GM20431 (cell line): ENCODE data around the gene RLBP1.

Source experiments
- in situ Hi-C: fragments of 300-500 bp; cut with MseI, MboI; formaldehyde crosslinking; loops from one replicate; pipeline ENCODE4 v1.15.0; 2020; ENCODE audit warnings: low sequenced_read_pairs; ENCODE audit not compliant: unreplicated experiment

Gene RLBP1

GRCh38 chr15:89184886-89185526, 36.4 kb downstream of the RLBP1 start:
- in situ Hi-C loops, result loop anchor here (25.0 kb wide), 1 partner anchor 298 kb away; the partner anchor contains the start of gene HAPLN3

DNA sequence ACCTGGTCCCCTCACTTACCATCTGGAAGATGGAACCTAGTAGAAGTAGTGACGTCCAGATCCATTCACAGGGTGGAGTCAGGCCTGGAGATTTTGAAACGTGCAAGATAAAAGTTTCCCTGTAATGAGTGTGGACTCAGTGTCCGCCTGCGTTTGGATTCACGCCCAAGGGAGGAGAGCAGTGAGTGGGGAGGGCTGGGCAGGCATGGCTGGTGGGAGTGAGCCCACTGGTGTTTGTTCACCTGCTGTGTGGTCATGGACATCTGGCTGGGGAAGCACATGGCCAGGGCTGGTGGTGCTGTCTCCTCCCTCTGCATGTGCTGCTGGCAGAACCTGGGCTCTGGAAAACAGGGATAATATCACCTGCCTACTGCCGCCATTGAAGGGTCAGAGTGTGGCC, 37.0 kb downstream of the RLBP1 start:
- in situ Hi-C loops, result loop anchor here (25.0 kb wide), 1 partner anchor 297 kb away; the partner anchor contains the start of gene HAPLN3

DNA sequence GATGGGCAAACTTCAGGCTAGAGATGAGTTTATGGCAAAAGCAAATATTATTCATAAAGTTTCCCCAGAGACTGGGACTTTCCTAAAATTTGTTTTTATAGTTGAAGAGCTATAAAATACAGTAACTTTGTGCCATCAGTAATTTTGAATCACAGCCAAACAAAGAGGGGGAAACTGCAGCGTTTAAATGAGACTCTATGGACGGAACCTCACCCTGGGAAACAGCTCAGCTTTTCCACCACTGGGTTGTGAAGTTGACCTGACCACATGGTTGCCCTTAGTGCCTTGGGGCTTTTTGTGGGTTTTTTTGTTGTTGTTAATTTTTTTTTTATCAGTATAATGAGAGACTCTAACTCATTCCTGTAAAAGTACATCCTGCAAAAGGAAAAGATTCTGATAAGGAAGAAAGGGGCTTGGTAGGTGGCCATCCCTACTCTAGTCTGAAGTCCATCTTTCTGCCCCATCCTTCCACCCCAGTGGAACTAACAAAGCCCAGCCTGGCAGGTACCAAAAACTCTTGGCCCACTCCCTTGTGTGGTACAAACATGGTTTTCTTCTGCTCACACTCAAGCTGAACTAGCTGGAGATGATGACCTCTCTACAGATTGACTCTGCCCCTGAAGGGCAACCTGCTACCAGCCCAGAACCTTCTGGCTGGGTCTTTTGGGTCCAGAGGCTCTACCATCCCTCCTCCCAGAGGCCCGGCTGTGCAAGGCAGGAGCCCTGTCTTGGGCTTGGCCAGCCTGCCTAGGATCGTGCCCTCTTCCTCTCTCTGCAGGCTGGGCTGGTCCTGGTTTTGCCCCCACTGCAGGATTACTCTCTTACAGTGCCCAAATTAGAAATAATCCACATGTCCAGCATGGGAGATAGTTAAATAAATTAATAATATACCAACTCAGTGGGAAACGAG, 41.2 kb downstream of the RLBP1 start:
- in situ Hi-C loops, result loop anchor here (10.0 to 25.0 kb wide), 2 partner anchors 125 to 293 kb away; partner anchors contain the start of gene HAPLN3

- in situ Hi-C loops, result loop anchor here (10.0 to 25.0 kb wide), 2 partner anchors 124 to 291 kb away; partner anchors contain the start of gene HAPLN3
These were observed 42.9 kb downstream of the RLBP1 start for GRCh38 chr15:89178307-89178977.

GRCh38 chr15:89177633-89178306, 43.6 kb downstream of the RLBP1 start:
- in situ Hi-C loops, result loop anchor here (10.0 to 25.0 kb wide), 2 partner anchors 123 to 290 kb away; partner anchors contain the start of gene HAPLN3

- in situ Hi-C loops, result loop anchor here (10.0 to 25.0 kb wide), 2 partner anchors 122 to 290 kb away; partner anchors contain the start of gene HAPLN3
These were observed 44.3 kb downstream of the RLBP1 start for GRCh38 chr15:89177116-89177515.

GRCh38 chr15:89175617-89176191, 45.7 kb downstream of the RLBP1 start:
- in situ Hi-C loops, result loop anchor here (10.0 to 25.0 kb wide), 2 partner anchors 121 to 288 kb away; partner anchors contain the start of gene HAPLN3

DNA sequence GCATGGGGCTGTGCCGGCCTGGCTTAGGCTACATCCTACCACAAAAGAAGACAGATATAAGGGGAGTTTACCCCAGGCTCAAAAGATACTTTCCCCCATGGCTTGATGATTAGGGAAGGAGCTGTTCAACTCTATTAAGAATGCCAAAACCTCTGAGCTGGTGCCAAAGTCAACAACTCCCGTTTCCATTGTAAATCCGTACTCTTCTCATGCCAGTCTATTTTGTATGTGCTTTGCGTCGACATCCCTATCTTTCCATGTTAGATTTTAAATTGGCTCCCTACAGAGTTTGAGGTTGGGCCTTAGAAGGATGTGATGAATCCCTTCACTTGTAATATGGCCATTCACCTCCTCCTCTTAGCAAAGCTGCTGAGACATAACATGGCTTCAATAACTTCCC, 46.9 kb downstream of the RLBP1 start:
- in situ Hi-C loops, result loop anchor here (10.0 kb wide), 1 partner anchor 120 kb away; no protein-coding TSS in a partner anchor

DNA sequence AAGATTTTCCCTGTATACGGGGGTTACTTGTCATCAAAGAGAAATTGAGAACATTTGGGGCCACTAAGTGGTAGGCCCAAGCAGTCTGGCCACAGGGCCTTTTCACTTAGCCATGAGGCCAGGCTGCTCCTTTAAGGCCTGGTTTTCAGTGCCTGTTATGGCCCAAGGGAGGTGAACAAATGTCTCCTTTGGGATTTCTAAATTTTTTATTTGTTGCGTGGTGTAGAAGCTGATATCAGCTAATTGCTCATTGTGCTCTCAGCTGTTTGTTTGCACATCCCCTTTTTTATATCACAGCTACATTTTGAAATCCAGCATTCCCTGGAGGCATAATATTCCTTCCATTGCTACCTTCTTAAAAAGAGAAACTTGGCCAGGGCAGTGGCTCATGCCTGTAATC, 48.5 kb downstream of the RLBP1 start:
- in situ Hi-C loops, result loop anchor here (10.0 kb wide), 1 partner anchor 118 kb away; no protein-coding TSS in a partner anchor

- in situ Hi-C loops, result loop anchor here (10.0 kb wide), 1 partner anchor 117 kb away; no protein-coding TSS in a partner anchor
These were observed 50.0 kb downstream of the RLBP1 start for GRCh38 chr15:89171136-89172072.

DNA sequence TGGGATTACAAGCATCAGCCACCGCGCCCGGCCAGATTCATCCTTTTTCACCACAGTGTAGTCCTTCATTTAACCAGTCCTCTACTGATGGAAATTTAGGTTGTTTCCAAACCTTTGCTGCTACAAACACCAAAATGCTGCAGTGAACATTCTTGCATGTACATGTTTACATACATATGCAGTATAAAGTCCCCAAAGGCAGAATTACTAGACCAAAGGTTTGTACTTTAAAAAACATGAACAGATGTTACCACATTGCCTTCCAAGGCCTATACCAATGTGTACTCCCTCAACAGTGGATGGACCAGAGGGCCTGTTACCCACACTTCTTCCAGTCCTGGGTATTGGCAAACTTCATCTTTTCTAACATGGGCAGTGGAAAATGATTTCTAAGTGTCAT, 51.0 kb downstream of the RLBP1 start:
- in situ Hi-C loops, result loop anchor here (10.0 kb wide), 1 partner anchor 116 kb away; no protein-coding TSS in a partner anchor

DNA sequence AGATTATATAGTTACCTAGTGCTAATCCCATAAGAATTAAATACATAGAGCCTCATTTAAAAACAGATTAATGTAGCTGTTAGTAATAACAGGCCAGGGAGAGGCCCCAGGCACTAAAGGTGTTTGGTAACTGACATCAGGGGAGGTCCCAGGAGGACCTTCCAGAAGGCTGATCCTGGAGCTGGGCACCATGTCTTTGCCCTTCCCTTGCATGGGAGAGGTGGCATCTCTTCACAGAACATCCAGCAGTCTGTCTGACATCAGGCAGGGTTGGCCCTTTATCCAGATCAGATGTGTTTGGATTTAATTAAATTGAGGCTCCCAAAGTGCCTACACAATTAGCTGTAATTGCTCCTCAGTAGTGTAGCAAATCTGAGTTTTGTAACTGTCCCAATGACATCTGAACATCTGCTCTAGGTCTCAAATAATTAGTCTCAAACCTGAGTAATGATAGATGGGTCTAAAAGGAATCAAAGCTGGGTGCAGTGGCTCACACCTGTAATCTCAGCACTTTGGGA, 53.0 kb downstream of the RLBP1 start:
- in situ Hi-C loops, result no loop called here

GRCh38 chr15:89167267-89168176, 53.9 kb downstream of the RLBP1 start:
- in situ Hi-C loops, result no loop called here

- in situ Hi-C loops, result no loop called here
These were observed 55.7 kb downstream of the RLBP1 start for GRCh38 chr15:89165677-89166076.

DNA sequence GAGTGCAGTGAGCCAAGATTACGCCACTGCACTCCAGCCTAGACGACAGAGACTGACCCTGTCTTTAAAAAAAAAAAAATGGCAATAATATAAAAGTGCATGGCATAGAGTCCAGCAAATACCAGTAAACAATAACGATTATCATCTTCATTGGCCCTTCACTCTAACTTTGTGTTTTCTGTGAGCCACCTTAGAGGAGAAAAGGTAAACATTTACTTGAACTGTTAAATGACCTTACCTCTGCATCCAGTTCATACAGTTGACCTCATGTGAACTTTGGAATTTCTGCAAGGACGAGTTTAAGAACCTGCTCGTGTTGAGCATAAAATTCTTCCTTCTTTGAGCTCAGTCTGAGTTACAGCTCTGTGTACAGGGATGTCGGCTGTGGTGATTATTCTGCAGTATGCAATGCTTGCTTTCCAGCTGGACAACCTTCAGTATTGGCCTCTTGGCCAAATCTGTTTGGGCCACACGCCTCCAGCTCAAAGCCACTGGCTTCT, 56.6 kb downstream of the RLBP1 start:
- in situ Hi-C loops, result no loop called here

DNA sequence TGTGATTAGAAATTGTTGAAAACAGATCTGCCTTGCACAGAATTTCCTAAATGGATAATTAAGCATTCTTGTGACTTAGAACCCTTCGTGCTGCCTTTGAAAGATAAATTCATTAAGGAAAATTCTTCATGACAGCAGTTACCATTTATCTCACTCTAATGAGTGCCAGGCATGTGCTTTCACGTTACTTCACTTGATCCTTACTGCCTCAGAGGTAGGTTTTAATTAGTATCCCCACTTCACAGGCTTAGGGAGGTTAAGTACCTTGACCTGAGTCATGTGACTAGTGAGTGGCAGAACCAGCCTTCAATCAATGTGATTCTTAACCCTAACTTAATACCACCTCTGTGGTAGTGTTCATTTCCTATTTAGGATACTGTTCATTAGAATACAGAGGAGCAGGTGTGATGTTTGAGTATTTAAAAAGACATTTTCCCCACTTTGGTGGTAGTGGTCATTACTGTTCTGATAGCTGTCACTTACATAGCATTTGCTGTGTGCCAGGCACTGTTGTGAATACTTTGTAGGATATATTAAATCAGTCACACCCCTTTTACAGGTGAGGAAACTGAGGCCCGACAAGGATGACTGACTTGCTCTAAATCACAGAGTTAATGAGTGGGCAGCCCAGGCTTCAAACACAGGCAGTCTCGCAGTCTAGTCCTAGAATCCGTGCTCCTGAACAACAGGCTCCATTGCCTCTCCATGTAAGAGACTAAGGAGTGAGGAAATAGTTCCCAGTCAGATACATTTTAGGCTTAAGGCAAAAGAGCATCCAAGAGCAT, 57.9 kb downstream of the RLBP1 start:
- in situ Hi-C loops, result no loop called here
